HCT116 (cell line): ENCODE measurements around the gene AARS2. TPM values are rescaled to one million over a fixed set of nuclear protein-coding genes. Genes with fewer than 3 reads are reported as not detected.

Source experiments
- ATAC-seq: fragments of 200-7000 bp; cut with Tn5 transposase; 2 replicates; pipeline ENCODE4 v1.9.1; 2020; ENCODE audit warnings: mild to moderate bottlenecking, moderate library complexity
- BruUV-seq: library from RNA; stranded (reverse); fragments of 400-500 nt; replicated peaks from 2 replicates; lab custom pipeline; 2021; lab: Mats Ljungman, UMichigan
- CTCF ChIA-PET: fragments of 300-600 bp; sonication (Branson Sonifier 250); formaldehyde crosslinking; loops from one replicate; lab custom pipeline; 2021; ENCODE audit warnings: antibody characterized with exemption; lab: Charles Lee
- POLR2A ChIA-PET: fragments of 300-600, 350-600 bp; sonication (Branson Sonifier 250); formaldehyde crosslinking; loops from one replicate; lab custom pipeline; 2021; ENCODE audit warnings: antibody characterized with exemption; lab: Charles Lee
- RAD21 ChIA-PET, 2 experiments: fragments of 300-600 bp; sonication (Branson Sonifier 250); formaldehyde crosslinking; loops; one replicate each; lab custom pipeline; 2023; ENCODE audit warnings: low total read pairs in 2 of 2; ENCODE audit not compliant: uncharacterized antibody in 2 of 2, unreplicated experiment in 2 of 2, low non-redundant PET in 1 of 2; lab: Charles Lee
- DNase-seq: peaks from one replicate; pipeline ENCODE4 v3.0.0-alpha.2; 2010; ENCODE audit warnings: low read depth, low spot score
- H2AFZ ChIP-seq: fragments of 200-600 bp; shearing (Covaris generic), sonication (generic); 2 replicates; pipeline ENCODE4 v1.6.1; 2017; ENCODE audit warnings: low read depth, mixed run types, mixed read lengths, antibody characterized with exemption, low read length; ENCODE audit not compliant: poor library complexity, severe bottlenecking
- H3K27ac ChIP-seq: 2 replicates; pipeline ENCODE4 v1.5.1; 2012; ENCODE audit warnings: low read depth, low read length
- H3K27me3 ChIP-seq: fragments of 200-600 bp; sonication (generic); 2 replicates; pipeline ENCODE4 v1.6.1; 2016; ENCODE audit warnings: mixed run types, low read length, mixed read lengths; ENCODE audit not compliant: insufficient read depth
- H3K36me3 ChIP-seq, 2 experiments: fragments of 200-500 bp in 1 of 2; fragments of 200-600 bp in 1 of 2; sonication (Bioruptor generic) in 1 of 2; sonication (generic) in 1 of 2; 2 replicates each; pipeline versions ENCODE4 v1.5.1 to v1.6.1; 2014 to 2016; ENCODE audit warnings: low read length in 2 of 2, inconsistent platforms in 1 of 2, mixed read lengths in 1 of 2, mixed run types in 1 of 2; ENCODE audit not compliant: insufficient read depth in 2 of 2, control insufficient read depth in 1 of 2
- H3K4me1 ChIP-seq, 2 experiments: fragments of 200-600 bp in 1 of 2; sonication (generic) in 1 of 2; 2 replicates each; pipeline versions ENCODE4 v1.5.1 to v1.6.1; 2012 to 2017; ENCODE audit warnings: low read length in 2 of 2, inconsistent platforms in 1 of 2, mild to moderate bottlenecking in 1 of 2, mixed read lengths in 1 of 2, mixed run types in 1 of 2, moderate library complexity in 1 of 2; ENCODE audit not compliant: insufficient read depth in 2 of 2, control insufficient read depth in 1 of 2
- H3K4me2 ChIP-seq: fragments of 200-600 bp; sonication (generic); 2 replicates; pipeline ENCODE4 v1.6.1; 2017; ENCODE audit warnings: mixed run types, low read length, mixed read lengths
- H3K4me3 ChIP-seq, 2 experiments: fragments of 200-600 bp in 1 of 2; sonication (generic) in 1 of 2; replicated peaks in 1 of 2; 2 replicates each; pipeline ENCODE4 v1.5.1; 2011 to 2016; ENCODE audit warnings: low read length in 2 of 2, control low read depth in 1 of 2, low read depth in 1 of 2, mild to moderate bottlenecking in 1 of 2, mixed read lengths in 1 of 2, mixed run types in 1 of 2
- H3K79me2 ChIP-seq: fragments of 200-600 bp; sonication (generic); 2 replicates; pipeline ENCODE4 v1.6.1; 2017; ENCODE audit warnings: mild to moderate bottlenecking, mixed run types, low read length, moderate library complexity, mixed read lengths; ENCODE audit not compliant: insufficient read depth
- H3K9ac ChIP-seq: fragments of 200-600 bp; sonication (generic); 2 replicates; pipeline ENCODE4 v1.6.1; 2016; ENCODE audit warnings: low read length, mixed read lengths
- H3K9me2 ChIP-seq: fragments of 200-600 bp; sonication (generic), shearing (Covaris generic); 2 replicates; pipeline ENCODE4 v1.6.1; 2017; ENCODE audit warnings: mixed run types, mild to moderate bottlenecking, moderate library complexity; ENCODE audit not compliant: insufficient read depth
- H3K9me3 ChIP-seq, 2 experiments: fragments of 200-500 bp in 1 of 2; fragments of 200-600 bp in 1 of 2; sonication (Bioruptor generic) in 1 of 2; sonication (generic) in 1 of 2; 2 replicates each; pipeline ENCODE4 v1.6.1; 2014 to 2017; ENCODE audit warnings: low read length in 2 of 2, mixed read lengths in 2 of 2, inconsistent platforms in 1 of 2, low read depth in 1 of 2, mild to moderate bottlenecking in 1 of 2, mixed run types in 1 of 2, moderate library complexity in 1 of 2; ENCODE audit not compliant: control insufficient read depth in 1 of 2, insufficient read depth in 1 of 2
- H4K20me1 ChIP-seq: fragments of 200-600 bp; sonication (generic), shearing (Covaris generic); 2 replicates; pipeline ENCODE4 v1.6.1; 2017; ENCODE audit warnings: mixed run types, mild to moderate bottlenecking, moderate library complexity; ENCODE audit not compliant: insufficient read depth
- CEBPB ChIP-seq: IDR thresholded peaks from 2 replicates; pipeline ENCODE4 v1.6.1; 2012; ENCODE audit warnings: low read depth
- EGR1 ChIP-seq: IDR thresholded peaks from 2 replicates; pipeline ENCODE4 v1.6.1; 2012; ENCODE audit warnings: low read depth
- ELF1 ChIP-seq: IDR thresholded peaks from 2 replicates; pipeline ENCODE4 v1.6.1; 2012; ENCODE audit warnings: low read depth, borderline replicate concordance
- JUND ChIP-seq: IDR thresholded peaks from 2 replicates; pipeline ENCODE4 v1.6.1; 2012
- POLR2A ChIP-seq: IDR thresholded peaks from 2 replicates; pipeline ENCODE4 v1.7.0; 2011; ENCODE audit warnings: borderline replicate concordance; ENCODE audit not compliant: insufficient read depth, insufficient read length; ENCODE audit errors: extremely low read depth
- SP1 ChIP-seq: IDR thresholded peaks from 2 replicates; pipeline ENCODE4 v1.6.1; 2012; ENCODE audit warnings: low read depth
- SRF ChIP-seq: IDR thresholded peaks from 2 replicates; pipeline ENCODE4 v1.6.1; 2012; ENCODE audit warnings: low read depth
- TCF7L2 ChIP-seq: IDR thresholded peaks from 2 replicates; pipeline ENCODE4 v1.7.0; 2011; ENCODE audit warnings: borderline replicate concordance, inconsistent platforms; ENCODE audit not compliant: insufficient read depth, insufficient read length; ENCODE audit errors: extremely low read depth
- YY1 ChIP-seq: IDR thresholded peaks from 2 replicates; pipeline ENCODE4 v1.6.1; 2011; ENCODE audit warnings: low read length, low read depth, moderate library complexity, mild to moderate bottlenecking; ENCODE audit not compliant: insufficient replicate concordance; ENCODE audit errors: extremely low read depth
- ZFX ChIP-seq: fragments of 450-650 bp; IDR thresholded peaks from 2 replicates; pipeline ENCODE4 v1.6.1; 2017
- intact Hi-C: fragments of 100-400 bp; cut with micrococcal nuclease; formaldehyde crosslinking; loops from 2 replicates; pipeline ENCODE4 v1.10.0; 2022
- total RNA-seq: library from RNA; stranded (reverse); gene quantifications from one replicate; pipeline ENCODE4 v1.2.1, GENCODE V29; 2021; ENCODE audit not compliant: unreplicated experiment
- TF ChIP-seq, protein P1 (sequence below): IDR thresholded peaks from 2 replicates; pipeline ENCODE4 v1.6.1; 2012; ENCODE audit warnings: low read depth
- TF ChIP-seq, protein P2 (sequence below), 3 experiments: fragments of 200-600 bp in 1 of 3; sonication (generic) in 1 of 3; IDR thresholded peaks in 2 of 3; conservative IDR thresholded peaks in 1 of 3; 2 replicates each; pipeline ENCODE4 v1.5.1; 2012 to 2017; ENCODE audit warnings: low read depth in 2 of 3, low read length in 2 of 3, antibody characterized with exemption in 1 of 3, borderline replicate concordance in 1 of 3, control low read depth in 1 of 3, mild to moderate bottlenecking in 1 of 3, mixed read lengths in 1 of 3, mixed run types in 1 of 3, moderate library complexity in 1 of 3; ENCODE audit not compliant: insufficient read depth in 1 of 3
- TF ChIP-seq, protein P3 (sequence below): IDR thresholded peaks from 2 replicates; pipeline ENCODE4 v1.6.1; 2012
- TF ChIP-seq, protein P4 (sequence below): IDR thresholded peaks from 2 replicates; pipeline ENCODE4 v1.6.1; 2012
- TF ChIP-seq, protein P5 (sequence below): IDR thresholded peaks from 2 replicates; pipeline ENCODE4 v1.6.1; 2011; ENCODE audit warnings: mild to moderate bottlenecking, low read length, moderate library complexity; ENCODE audit not compliant: insufficient replicate concordance; ENCODE audit errors: extremely low read depth

The AARS2 gene
- total RNA-seq, 1 experiment from 2014 or later = 14.9 TPM

DNA sequence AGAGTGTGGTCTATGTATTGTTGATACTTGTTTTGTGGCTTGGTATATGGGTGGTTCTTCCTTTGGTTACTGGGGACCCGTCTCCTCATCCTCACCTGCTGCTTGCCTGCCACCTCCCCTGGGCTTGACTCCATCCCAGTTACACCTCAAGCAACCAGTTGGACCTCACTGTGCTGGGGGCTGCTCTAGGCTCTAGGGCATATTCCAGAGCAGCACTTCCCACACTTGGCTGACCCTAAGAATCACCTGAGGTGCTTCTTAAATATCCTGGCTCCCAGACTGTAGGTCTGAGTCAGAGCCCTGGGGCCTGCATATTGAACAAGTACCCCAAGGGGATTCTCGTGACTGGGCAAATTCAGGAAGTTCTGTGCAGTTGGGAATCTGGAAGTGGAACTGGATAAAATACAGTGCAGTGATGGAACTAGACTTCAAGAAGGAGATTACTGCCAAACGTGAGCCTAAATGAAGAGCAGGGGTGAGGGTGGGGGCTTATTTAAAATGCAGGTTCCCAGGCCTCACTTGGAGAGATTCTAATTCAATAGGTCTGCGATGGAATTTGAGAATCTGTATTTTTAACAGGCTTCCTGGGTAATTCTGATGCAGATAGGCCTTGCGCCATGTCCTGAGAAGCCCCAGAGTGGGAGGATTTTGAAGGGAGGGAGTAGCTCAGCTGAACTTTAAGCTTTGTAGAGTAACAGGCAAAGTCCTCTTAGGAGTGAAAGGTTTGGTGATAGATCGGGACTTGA lies 36.9 kb upstream of the AARS2 start:
- CTCF ChIA-PET = no interaction called here
- Histone ChIP-seq H3K36me3 (no peaks in the 10 kb centered on the region), H3K4me2 (no peak overlapping the region), H3K9me2 (no peaks in the 10 kb centered on the region), H3K4me3 (no peak overlapping the region), H3K9ac (no peak overlapping the region), H4K20me1 (no peaks in the 10 kb centered on the region), H2AFZ (no peak overlapping the region), H3K27me3 (peaks cover 4% of the 10 kb centered on the region; the same call in 1 of the 2 replicates), H3K27ac (no peak overlapping the region), H3K79me2 (no peaks in the 10 kb centered on the region), H3K9me3 (no peaks in the 10 kb centered on the region), H3K4me1 (no peaks in the 10 kb centered on the region)
- TF ChIP-seq, protein P1, sequence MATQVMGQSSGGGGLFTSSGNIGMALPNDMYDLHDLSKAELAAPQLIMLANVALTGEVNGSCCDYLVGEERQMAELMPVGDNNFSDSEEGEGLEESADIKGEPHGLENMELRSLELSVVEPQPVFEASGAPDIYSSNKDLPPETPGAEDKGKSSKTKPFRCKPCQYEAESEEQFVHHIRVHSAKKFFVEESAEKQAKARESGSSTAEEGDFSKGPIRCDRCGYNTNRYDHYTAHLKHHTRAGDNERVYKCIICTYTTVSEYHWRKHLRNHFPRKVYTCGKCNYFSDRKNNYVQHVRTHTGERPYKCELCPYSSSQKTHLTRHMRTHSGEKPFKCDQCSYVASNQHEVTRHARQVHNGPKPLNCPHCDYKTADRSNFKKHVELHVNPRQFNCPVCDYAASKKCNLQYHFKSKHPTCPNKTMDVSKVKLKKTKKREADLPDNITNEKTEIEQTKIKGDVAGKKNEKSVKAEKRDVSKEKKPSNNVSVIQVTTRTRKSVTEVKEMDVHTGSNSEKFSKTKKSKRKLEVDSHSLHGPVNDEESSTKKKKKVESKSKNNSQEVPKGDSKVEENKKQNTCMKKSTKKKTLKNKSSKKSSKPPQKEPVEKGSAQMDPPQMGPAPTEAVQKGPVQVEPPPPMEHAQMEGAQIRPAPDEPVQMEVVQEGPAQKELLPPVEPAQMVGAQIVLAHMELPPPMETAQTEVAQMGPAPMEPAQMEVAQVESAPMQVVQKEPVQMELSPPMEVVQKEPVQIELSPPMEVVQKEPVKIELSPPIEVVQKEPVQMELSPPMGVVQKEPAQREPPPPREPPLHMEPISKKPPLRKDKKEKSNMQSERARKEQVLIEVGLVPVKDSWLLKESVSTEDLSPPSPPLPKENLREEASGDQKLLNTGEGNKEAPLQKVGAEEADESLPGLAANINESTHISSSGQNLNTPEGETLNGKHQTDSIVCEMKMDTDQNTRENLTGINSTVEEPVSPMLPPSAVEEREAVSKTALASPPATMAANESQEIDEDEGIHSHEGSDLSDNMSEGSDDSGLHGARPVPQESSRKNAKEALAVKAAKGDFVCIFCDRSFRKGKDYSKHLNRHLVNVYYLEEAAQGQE = no peak
- TF ChIP-seq, protein P2, sequence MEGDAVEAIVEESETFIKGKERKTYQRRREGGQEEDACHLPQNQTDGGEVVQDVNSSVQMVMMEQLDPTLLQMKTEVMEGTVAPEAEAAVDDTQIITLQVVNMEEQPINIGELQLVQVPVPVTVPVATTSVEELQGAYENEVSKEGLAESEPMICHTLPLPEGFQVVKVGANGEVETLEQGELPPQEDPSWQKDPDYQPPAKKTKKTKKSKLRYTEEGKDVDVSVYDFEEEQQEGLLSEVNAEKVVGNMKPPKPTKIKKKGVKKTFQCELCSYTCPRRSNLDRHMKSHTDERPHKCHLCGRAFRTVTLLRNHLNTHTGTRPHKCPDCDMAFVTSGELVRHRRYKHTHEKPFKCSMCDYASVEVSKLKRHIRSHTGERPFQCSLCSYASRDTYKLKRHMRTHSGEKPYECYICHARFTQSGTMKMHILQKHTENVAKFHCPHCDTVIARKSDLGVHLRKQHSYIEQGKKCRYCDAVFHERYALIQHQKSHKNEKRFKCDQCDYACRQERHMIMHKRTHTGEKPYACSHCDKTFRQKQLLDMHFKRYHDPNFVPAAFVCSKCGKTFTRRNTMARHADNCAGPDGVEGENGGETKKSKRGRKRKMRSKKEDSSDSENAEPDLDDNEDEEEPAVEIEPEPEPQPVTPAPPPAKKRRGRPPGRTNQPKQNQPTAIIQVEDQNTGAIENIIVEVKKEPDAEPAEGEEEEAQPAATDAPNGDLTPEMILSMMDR (IDR thresholded peaks at IDR 0.05 in 2 of 3, conservative IDR thresholded peaks at IDR 0.05 in 1 of 3; ENCODE audit: borderline replicate concordance in 1 of 3, insufficient read depth in 1 of 3, low read depth in 2 of 3, low read length in 2 of 3) = no peak
- TF ChIP-seq EGR1 (no peak), ZFX (no peak), JUND (no peak), TCF7L2 (no peak), POLR2A (no peak), SP1 (no peak), YY1 (no peak), SRF (no peak), CEBPB (no peak), ELF1 (no peak)
- TF ChIP-seq, protein P3, sequence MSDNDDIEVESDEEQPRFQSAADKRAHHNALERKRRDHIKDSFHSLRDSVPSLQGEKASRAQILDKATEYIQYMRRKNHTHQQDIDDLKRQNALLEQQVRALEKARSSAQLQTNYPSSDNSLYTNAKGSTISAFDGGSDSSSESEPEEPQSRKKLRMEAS = no peak
- TF ChIP-seq, protein P4, sequence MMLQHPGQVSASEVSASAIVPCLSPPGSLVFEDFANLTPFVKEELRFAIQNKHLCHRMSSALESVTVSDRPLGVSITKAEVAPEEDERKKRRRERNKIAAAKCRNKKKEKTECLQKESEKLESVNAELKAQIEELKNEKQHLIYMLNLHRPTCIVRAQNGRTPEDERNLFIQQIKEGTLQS = no peak
- TF ChIP-seq, protein P5, sequence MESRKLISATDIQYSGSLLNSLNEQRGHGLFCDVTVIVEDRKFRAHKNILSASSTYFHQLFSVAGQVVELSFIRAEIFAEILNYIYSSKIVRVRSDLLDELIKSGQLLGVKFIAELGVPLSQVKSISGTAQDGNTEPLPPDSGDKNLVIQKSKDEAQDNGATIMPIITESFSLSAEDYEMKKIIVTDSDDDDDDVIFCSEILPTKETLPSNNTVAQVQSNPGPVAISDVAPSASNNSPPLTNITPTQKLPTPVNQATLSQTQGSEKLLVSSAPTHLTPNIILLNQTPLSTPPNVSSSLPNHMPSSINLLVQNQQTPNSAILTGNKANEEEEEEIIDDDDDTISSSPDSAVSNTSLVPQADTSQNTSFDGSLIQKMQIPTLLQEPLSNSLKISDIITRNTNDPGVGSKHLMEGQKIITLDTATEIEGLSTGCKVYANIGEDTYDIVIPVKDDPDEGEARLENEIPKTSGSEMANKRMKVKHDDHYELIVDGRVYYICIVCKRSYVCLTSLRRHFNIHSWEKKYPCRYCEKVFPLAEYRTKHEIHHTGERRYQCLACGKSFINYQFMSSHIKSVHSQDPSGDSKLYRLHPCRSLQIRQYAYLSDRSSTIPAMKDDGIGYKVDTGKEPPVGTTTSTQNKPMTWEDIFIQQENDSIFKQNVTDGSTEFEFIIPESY = no peak
- ATAC-seq = no peak
- intact Hi-C loops = no loop called here
- POLR2A ChIA-PET = no interaction called here
- DNase-seq = no peak
- BruUV-seq = no TSS peak
- RAD21 ChIA-PET = no interaction called here
